ENCODE measurements around the gene LFNG. TPM values are rescaled to one million over a fixed set of nuclear protein-coding genes. Genes with fewer than 3 reads are reported as not detected.

Gene LFNG
- total RNA-seq, 1 donor from 2014 or later, result 44.9 TPM

GRCh38 chr7:2564970-2565540 lies 45.5 kb downstream of the LFNG start:
- DNase-seq (ENCODE audit: low read depth, low spot score), result no peak
- H3K27ac Mint-ChIP-seq (ENCODE audit: unreplicated experiment), result no peak overlapping the region
- H3K27me3 Mint-ChIP-seq (ENCODE audit: low read depth), result no peaks in the 10 kb centered on the region
- H3K9me3 Mint-ChIP-seq, result no peaks in the 10 kb centered on the region
- peaks cover 34% of the 10 kb centered on the region for H3K4me1 Mint-ChIP-seq
- H3K36me3 Mint-ChIP-seq (ENCODE audit: low read depth), result no peaks in the 10 kb centered on the region
- TF ChIP-seq CTCF (conservative IDR thresholded peaks at IDR 0.05), result no peak
- H3K4me3 Mint-ChIP-seq, result no peak overlapping the region

- H3K36me3 Mint-ChIP-seq (ENCODE audit: low read depth), result no peaks in the 10 kb centered on the region
- H3K9me3 Mint-ChIP-seq, result no peaks in the 10 kb centered on the region
- no peak for TF ChIP-seq CTCF (conservative IDR thresholded peaks at IDR 0.05)
- H3K4me3 Mint-ChIP-seq, result no peak overlapping the region
- no peak for DNase-seq (ENCODE audit: low read depth, low spot score)
- H3K27me3 Mint-ChIP-seq (ENCODE audit: low read depth), result no peaks in the 10 kb centered on the region
- peaks cover 34% of the 10 kb centered on the region for H3K4me1 Mint-ChIP-seq
- H3K27ac Mint-ChIP-seq (ENCODE audit: unreplicated experiment), result no peak overlapping the region
These were observed 46.8 kb downstream of the LFNG start for GRCh38 chr7:2566348-2566889.

GRCh38 chr7:2566890-2567678 lies 47.5 kb downstream of the LFNG start:
- TF ChIP-seq CTCF (conservative IDR thresholded peaks at IDR 0.05), result no peak
- H3K27me3 Mint-ChIP-seq (ENCODE audit: low read depth), result no peaks in the 10 kb centered on the region
- no peaks in the 10 kb centered on the region for H3K36me3 Mint-ChIP-seq (ENCODE audit: low read depth)
- H3K27ac Mint-ChIP-seq (ENCODE audit: unreplicated experiment), result no peak overlapping the region
- no peak overlapping the region for H3K4me3 Mint-ChIP-seq
- H3K4me1 Mint-ChIP-seq, result peaks cover 34% of the 10 kb centered on the region
- DNase-seq (ENCODE audit: low read depth, low spot score), result no peak
- no peaks in the 10 kb centered on the region for H3K9me3 Mint-ChIP-seq

GRCh38 chr7:2567679-2568278 lies 48.2 kb downstream of the LFNG start:
- H3K4me3 Mint-ChIP-seq, result no peak overlapping the region
- TF ChIP-seq CTCF (conservative IDR thresholded peaks at IDR 0.05), result peak; percentile 57
- H3K36me3 Mint-ChIP-seq (ENCODE audit: low read depth), result no peaks in the 10 kb centered on the region
- no peak for DNase-seq (ENCODE audit: low read depth, low spot score)
- H3K27ac Mint-ChIP-seq (ENCODE audit: unreplicated experiment), result no peak overlapping the region
- peaks cover 34% of the 10 kb centered on the region for H3K4me1 Mint-ChIP-seq
- no peaks in the 10 kb centered on the region for H3K27me3 Mint-ChIP-seq (ENCODE audit: low read depth)
- no peaks in the 10 kb centered on the region for H3K9me3 Mint-ChIP-seq

GRCh38 chr7:2568521-2569223 lies 49.1 kb downstream of the LFNG start:
- no peaks in the 10 kb centered on the region for H3K27me3 Mint-ChIP-seq (ENCODE audit: low read depth)
- no peak overlapping the region for H3K4me3 Mint-ChIP-seq
- TF ChIP-seq CTCF (conservative IDR thresholded peaks at IDR 0.05), result no peak
- no peak overlapping the region for H3K27ac Mint-ChIP-seq (ENCODE audit: unreplicated experiment)
- H3K9me3 Mint-ChIP-seq, result no peaks in the 10 kb centered on the region
- H3K4me1 Mint-ChIP-seq, result peaks cover 34% of the 10 kb centered on the region
- DNase-seq (ENCODE audit: low read depth, low spot score), result no peak
- H3K36me3 Mint-ChIP-seq (ENCODE audit: low read depth), result no peaks in the 10 kb centered on the region
